OCI-LY7 (cell line): ENCODE data around the gene MRPL12.

Source experiments
- EZH2phosphoT487 ChIP-seq: fragments of 200-600 bp; sonication (generic); IDR thresholded peaks from 2 replicates; pipeline ENCODE4 v1.6.1; 2018; ENCODE audit warnings: low read depth, borderline replicate concordance, mild to moderate bottlenecking, mixed run types, antibody characterized with exemption, low read length, moderate library complexity, mixed read lengths
- TF ChIP-seq, protein P1 (sequence below): fragments of 200-600 bp; sonication (generic); conservative IDR thresholded peaks from 2 replicates; pipeline ENCODE4 v1.5.1; 2014; ENCODE audit warnings: mild to moderate bottlenecking, antibody characterized with exemption, low read length, moderate library complexity, mixed read lengths

DNA sequence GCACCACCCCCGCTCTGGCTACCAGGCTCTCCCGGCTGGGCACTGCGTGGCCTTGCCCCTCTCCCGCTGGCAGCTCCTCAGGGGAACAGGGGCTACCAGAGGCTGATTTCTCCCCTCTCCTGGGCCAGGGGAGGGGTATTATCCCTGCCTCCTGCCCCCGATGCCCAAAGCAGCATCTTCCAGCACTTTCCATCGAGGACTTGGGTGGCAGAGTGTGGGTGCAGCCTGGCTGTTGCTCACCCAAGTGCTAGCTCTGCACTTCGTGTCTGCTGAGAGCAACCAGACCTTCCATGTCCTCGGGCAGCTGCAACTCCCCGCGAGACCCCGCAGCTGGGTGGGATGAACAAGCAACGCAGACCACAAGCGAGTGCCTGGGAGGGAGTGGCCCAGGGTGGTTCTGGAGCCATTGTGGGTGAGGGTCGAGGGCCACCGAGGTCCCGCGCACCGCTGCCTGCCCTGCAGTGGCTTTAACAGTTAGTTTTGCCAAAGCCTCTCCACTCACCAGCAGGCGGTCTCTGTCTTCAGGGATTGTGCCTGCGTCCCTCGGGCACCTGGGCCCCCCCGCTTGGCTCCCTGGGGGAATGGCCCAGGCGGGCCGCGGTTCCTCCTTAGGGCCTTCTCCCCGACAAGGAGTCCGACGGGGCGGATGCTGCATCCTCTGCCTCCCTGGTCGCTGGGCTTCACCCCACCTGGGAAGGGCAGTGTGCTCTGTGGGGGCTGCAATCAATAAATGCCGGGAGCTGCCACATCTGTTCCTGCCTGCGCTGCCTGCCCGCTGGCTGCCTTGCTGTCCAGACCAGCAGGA is 17.3 kb downstream of the MRPL12 start:
- TF ChIP-seq, protein P1, sequence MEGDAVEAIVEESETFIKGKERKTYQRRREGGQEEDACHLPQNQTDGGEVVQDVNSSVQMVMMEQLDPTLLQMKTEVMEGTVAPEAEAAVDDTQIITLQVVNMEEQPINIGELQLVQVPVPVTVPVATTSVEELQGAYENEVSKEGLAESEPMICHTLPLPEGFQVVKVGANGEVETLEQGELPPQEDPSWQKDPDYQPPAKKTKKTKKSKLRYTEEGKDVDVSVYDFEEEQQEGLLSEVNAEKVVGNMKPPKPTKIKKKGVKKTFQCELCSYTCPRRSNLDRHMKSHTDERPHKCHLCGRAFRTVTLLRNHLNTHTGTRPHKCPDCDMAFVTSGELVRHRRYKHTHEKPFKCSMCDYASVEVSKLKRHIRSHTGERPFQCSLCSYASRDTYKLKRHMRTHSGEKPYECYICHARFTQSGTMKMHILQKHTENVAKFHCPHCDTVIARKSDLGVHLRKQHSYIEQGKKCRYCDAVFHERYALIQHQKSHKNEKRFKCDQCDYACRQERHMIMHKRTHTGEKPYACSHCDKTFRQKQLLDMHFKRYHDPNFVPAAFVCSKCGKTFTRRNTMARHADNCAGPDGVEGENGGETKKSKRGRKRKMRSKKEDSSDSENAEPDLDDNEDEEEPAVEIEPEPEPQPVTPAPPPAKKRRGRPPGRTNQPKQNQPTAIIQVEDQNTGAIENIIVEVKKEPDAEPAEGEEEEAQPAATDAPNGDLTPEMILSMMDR, result no peak
- no peak for TF ChIP-seq EZH2phosphoT487
